Natural killer cell treated with Interleukin-12 subunit alpha and Interleukin-12 subunit beta and Interleukin-15 and Interleukin-18, amount 100 ng/mL, for 72 hours (primary cell): ENCODE measurements around the gene PDE9A. TPM values are rescaled to one million over a fixed set of nuclear protein-coding genes. Genes with fewer than 3 reads are reported as not detected.

ENCODE experiments used
- ATAC-seq, 2 donors: fragments of 150-1000 bp; cut with Tn5 transposase in 1 of 2; sonication (Bioruptor Pico), chemical (Tn5 transposase) in 1 of 2; 2 replicates each; pipeline ENCODE4 v1.10.0; 2021
- DNase-seq: peaks from one replicate; pipeline ENCODE4 v3.0.0; 2022; ENCODE audit warnings: low spot score
- H3K27ac Mint-ChIP-seq, 2 donors: 1 replicate in 1 of 2; 2 replicates in 1 of 2; pipeline ENCODE4 v1.8.0; 2022; ENCODE audit warnings: mixed read lengths in 2 of 2, mild to moderate bottlenecking in 1 of 2, moderate library complexity in 1 of 2
- H3K27me3 Mint-ChIP-seq, 2 donors: 1 replicate in 1 of 2; 2 replicates in 1 of 2; pipeline ENCODE4 v1.8.0; 2022; ENCODE audit warnings: mixed read lengths in 2 of 2
- H3K36me3 Mint-ChIP-seq: one replicate; pipeline ENCODE4 v1.8.0; 2022; ENCODE audit warnings: mixed read lengths
- H3K4me1 Mint-ChIP-seq, 2 donors: 1 replicate in 1 of 2; 2 replicates in 1 of 2; pipeline ENCODE4 v1.8.0; 2022; ENCODE audit warnings: low read depth in 2 of 2, mixed read lengths in 2 of 2, mild to moderate bottlenecking in 1 of 2
- H3K4me3 Mint-ChIP-seq: one replicate; pipeline ENCODE4 v1.8.0; 2022; ENCODE audit warnings: mixed read lengths
- H3K9me3 Mint-ChIP-seq: 2 replicates; pipeline ENCODE4 v1.8.0; 2022; ENCODE audit warnings: mixed read lengths
- total RNA-seq, 2 donors: library from RNA; stranded (reverse); gene quantifications; one replicate each; pipeline ENCODE4 v1.2.3, GENCODE V29; 2022

Gene PDE9A
- total RNA-seq, 2 donors from 2014 or later, result 1.4 to 2.2 TPM

DNA sequence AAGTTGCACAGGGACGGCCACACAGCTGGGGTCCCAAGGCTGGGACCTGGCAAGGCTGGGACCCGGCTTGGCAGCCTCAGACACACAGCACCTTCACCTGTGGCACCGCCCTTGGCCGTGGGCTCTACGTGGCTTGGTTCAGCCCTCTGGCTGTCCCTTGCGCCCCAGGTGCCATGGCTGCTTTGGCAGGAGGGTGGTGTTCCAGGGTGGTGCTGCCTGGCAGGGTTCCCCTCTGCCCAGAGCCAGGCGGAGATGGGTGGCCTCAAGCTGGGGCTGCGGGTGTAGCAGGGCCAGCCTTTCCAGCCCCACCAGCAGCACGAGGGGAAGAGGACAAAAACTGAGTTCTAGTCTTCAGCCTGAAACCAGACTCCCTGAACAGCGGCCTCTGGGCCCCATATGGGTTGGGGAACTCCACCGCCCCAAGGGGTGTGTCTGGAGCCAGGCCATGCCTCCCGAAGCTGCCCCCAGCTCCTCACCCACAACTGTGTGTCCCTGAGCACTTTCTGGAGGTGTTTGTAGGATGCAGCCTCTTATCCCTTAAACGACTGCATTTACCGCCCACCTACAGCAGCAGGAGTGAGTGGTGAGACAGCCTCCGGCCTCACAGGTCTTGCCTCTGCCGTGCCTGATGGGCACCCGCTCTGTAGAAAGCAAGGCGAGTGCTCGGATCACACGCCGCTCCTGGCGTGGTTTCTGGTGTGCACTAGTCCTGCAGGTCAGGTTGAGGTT, 92.3 kb downstream of the PDE9A start:
- Mint-ChIP-seq H3K36me3 (no peaks in the 10 kb centered on the region), H3K9me3 (no peaks in the 10 kb centered on the region), H3K27ac (peak overlapping the region in 1 of 2 donors; percentile 35), H3K4me3 (no peak overlapping the region), H3K27me3 (no peaks in the 10 kb centered on the region), H3K4me1 (peaks cover 8 to 12% of the 10 kb centered on the region in 2 donors)
- DNase-seq, result no peak
- peak in 1 of 2 donors; percentile 14 for ATAC-seq

DNA sequence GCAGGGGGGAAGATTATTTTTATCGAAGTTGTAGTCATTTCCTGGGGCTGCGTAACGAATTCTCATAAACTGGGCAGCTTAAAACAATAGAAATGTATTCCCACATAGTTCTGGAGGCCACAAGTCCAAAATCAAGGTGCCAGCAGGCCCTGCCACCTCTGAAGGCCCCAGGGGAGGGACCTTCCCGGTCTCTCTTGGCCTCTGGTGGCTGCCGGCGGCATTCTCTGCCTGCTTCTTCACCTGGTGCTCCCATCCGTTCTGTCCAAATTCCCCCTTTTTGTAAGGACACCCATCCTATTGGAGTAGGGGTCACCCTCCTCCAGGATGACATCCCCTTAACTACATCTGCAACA, 92.8 kb downstream of the PDE9A start:
- ATAC-seq (no peak), DNase-seq (no peak)
- Mint-ChIP-seq H3K9me3 (no peaks in the 10 kb centered on the region), H3K4me1 (peaks cover 8 to 12% of the 10 kb centered on the region in 2 donors), H3K36me3 (no peaks in the 10 kb centered on the region), H3K27ac (peak overlapping the region; percentile 35 to 84), H3K4me3 (no peak overlapping the region), H3K27me3 (no peaks in the 10 kb centered on the region)

DNA sequence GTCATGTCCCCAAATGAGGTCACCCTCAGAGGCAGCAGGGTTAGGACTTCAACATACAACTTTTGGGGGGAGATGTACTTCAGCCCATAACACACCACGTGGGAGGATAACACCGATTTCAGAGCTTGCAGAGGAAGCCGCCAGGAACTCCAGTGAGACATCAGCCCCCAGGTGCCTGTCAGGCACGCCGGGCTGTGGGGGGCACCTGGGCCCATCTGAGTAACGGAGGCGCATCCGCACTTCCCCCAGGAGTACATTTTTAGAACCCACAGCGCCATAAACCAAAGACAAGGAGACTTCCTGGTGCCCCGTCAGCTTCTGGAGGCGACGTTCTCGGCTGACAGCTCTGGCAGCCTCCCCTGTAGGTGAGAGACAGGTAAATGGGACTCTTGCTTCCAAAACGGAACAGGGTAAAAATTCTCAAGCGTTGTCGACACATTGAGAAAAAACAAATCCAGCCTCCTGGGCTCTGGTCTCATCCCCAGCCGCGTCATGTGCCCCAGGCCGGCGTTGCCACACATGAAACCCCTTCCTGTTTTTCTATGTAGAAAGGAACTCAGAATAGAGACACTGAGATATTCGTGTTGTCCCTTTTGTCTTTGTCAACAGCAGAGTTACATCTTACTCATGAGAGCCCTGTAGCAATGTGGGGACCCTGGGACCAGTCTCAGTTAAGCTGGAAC, 93.3 kb downstream of the PDE9A start:
- Mint-ChIP-seq H3K27me3 (no peaks in the 10 kb centered on the region), H3K27ac (peak overlapping the region; percentile 35 to 84), H3K36me3 (no peaks in the 10 kb centered on the region), H3K4me3 (peak overlapping the region; percentile 39), H3K4me1 (peaks cover 8 to 12% of the 10 kb centered on the region in 2 donors), H3K9me3 (no peaks in the 10 kb centered on the region)
- DNase-seq (no peak), ATAC-seq (peak; percentile 40 to 41)

DNA sequence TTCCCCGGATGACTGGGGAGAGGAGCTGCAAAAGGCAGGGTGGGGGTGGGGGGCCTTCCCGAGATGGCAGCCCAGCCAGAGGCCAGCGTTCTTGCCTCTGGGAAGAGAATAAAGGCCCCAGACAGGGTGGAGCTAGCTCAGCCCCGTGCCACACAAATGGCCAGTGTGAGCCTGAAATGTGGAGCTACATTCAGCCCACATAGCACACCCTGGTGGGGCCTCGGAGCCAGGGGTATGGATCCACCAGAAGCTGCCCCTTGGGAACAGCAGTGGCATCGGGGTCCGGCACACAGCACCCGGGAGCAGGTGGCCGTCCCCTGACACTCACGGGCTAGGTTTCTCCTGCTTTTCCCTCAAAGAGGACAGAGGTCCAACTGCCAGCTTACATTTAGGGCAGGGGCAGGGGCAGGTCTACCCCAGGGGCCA, 93.9 kb downstream of the PDE9A start:
- no peak for ATAC-seq
- peak overlapping the region; percentile 39 for H3K4me3 Mint-ChIP-seq

DNA sequence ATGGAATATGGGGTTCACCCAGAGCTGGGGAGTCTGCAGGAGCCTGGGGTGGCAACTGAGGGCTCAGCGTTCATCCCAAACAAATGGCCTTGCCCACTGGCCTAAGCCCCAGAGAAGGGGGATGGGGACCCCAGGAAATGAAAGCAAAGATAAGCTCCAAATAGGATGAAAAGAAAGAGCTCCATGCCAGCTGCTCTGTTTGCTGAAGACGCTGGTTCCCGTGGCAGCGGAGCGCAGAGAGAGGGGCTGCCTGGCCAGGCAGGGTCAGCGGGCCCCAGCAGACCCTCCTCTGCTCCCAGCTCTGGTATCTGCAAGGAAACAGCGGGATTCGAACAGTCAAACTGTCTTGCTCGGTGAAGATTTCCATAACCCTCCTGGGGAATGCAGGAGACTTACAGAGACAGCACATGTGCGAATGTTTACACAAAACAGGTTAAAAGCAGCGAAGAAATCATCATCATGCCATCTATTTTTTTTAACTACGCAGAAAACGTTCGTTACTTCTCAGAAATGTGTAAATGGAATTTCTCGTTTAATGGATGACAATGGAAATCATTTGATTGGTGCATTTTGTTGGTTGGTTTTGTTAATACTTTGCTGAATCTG, 94.4 kb downstream of the PDE9A start:
- H3K4me1 Mint-ChIP-seq, result peaks cover 8 to 12% of the 10 kb centered on the region in 2 donors
- peak overlapping the region in 1 of 2 donors; percentile 84 for H3K27ac Mint-ChIP-seq
- H3K9me3 Mint-ChIP-seq, result no peaks in the 10 kb centered on the region
- no peaks in the 10 kb centered on the region for H3K36me3 Mint-ChIP-seq
- ATAC-seq, result no peak
- DNase-seq, result no peak
- no peaks in the 10 kb centered on the region for H3K27me3 Mint-ChIP-seq
- no peak overlapping the region for H3K4me3 Mint-ChIP-seq

More for the DNA sequence above, 93.9 kb downstream of the PDE9A start:
- DNase-seq, result no peak
- Mint-ChIP-seq H3K36me3 (no peaks in the 10 kb centered on the region), H3K4me1 (peaks cover 8 to 12% of the 10 kb centered on the region in 2 donors), H3K27ac (peak overlapping the region in 1 of 2 donors; percentile 84), H3K9me3 (no peaks in the 10 kb centered on the region), H3K27me3 (no peaks in the 10 kb centered on the region)

DNA sequence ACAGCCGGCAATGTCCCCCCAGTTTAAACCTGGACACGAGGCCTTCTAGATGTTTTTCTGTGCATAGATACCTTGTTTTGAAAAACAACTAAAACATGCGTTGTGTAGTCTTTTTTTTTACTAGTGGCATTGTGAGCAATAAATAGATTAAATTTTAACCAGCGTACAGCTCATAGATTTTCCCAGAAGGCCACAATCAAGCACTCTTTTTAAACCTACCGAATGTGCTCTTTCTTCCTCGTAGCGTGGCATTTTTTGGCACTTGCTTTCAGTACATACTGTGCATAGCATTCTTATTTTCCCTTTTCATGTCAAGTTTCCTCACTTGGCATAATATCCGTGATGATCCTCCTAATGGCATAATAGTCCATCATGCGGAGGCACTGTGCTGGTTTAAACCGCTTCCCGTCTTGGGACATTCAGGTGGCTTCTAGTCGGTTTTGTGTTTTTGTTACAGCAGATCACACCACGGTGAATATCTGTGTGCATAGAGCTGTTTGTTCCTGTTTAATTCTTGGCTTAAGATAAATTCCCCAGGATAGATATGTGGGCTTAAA, 95.3 kb downstream of the PDE9A start:
- no peak overlapping the region for H3K27ac Mint-ChIP-seq
- H3K9me3 Mint-ChIP-seq, result no peaks in the 10 kb centered on the region
- no peak overlapping the region for H3K4me3 Mint-ChIP-seq
- peaks cover 8 to 12% of the 10 kb centered on the region in 2 donors for H3K4me1 Mint-ChIP-seq
- ATAC-seq, result no peak
- no peak for DNase-seq
- no peaks in the 10 kb centered on the region for H3K36me3 Mint-ChIP-seq
- H3K27me3 Mint-ChIP-seq, result no peaks in the 10 kb centered on the region

DNA sequence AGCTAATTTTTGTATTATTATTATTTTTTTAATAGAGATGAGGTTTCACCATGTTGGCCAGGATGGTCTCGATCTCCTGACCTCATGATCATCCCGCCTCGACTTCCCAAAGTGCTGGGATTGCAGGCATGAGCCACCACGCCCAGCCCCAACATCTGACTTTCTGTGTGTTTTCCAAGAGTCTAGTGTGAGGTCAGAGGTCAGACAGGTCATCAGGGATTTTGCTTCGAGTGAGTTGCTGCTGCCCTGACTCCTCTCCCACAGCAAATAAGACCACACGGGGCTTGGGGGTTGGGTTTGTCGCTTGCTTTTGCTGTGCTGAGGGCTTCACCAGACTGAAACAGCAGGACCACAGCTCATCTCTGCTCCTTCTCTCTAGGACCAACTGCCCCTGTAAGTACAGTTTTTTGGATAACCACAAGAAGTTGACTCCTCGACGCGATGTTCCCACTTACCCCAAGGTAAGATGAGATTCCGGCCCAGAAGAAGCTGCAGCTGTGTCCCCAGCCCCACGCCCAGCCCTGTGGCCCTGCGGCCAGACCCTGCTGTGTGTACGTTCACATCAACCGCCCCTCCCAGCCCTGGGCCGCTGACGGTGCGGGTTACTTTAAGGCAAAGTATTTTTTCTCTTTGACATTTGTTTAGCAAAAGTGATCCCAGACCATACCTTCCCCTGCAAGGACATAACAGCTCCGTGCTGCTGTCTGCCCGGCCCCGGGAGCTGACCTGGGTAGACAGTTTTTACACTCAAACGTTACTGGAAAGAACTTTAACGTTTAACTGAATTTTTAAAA, 97.5 kb downstream of the PDE9A start:
- Mint-ChIP-seq H3K27ac (no peak overlapping the region), H3K4me3 (no peak overlapping the region), H3K4me1 (peaks cover 8 to 12% of the 10 kb centered on the region in 2 donors), H3K9me3 (no peaks in the 10 kb centered on the region), H3K27me3 (no peaks in the 10 kb centered on the region), H3K36me3 (no peaks in the 10 kb centered on the region)
- DNase-seq (no peak), ATAC-seq (no peak)

DNA sequence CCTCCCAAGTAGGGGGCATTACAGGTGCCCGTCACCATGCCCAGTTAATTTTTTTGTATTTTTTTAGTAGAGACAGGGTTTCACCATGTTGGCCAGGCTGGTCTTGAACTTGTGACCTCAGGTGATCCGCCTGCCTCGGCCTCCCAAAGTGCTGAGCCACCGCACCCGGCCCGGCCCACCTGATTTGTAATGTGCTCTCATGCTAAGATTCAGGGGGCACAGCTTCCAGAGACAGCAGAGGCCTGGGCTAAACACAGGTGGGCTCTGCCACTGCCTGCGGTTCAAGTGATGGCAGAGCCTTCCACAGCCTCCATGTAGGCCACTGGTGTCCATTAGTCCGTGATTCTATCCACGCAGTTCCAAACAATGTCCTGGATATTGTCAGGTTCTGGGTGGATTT, 98.4 kb downstream of the PDE9A start:
- H3K9me3 Mint-ChIP-seq, result no peaks in the 10 kb centered on the region
- no peaks in the 10 kb centered on the region for H3K27me3 Mint-ChIP-seq
- no peak overlapping the region for H3K4me3 Mint-ChIP-seq
- ATAC-seq (no peak), DNase-seq (no peak)
- H3K36me3 Mint-ChIP-seq, result no peaks in the 10 kb centered on the region
- H3K4me1 Mint-ChIP-seq, result peaks cover 2% of the 10 kb centered on the region in 2 donors
- no peak overlapping the region for H3K27ac Mint-ChIP-seq

DNA sequence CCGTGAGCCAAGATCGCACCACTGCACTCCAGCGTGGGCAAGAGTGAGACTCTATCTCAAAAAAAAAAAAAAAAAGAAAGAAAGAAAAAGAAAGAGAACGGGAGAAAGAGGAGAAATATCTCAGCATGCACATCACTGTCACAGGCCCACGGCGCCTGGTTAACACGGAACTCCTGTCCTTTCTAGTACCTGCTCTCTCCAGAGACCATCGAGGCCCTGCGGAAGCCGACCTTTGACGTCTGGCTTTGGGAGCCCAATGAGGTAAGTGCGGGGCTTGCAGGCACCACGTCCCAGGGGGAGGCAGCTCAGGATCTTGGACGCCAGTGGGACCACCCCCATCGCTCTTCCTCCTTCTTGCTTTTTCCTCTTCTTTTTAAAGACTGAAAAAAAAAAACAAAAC, 100.4 kb downstream of the PDE9A start:
- Mint-ChIP-seq H3K27me3 (no peaks in the 10 kb centered on the region), H3K4me1 (no peaks in the 10 kb centered on the region), H3K4me3 (no peak overlapping the region), H3K9me3 (no peaks in the 10 kb centered on the region), H3K27ac (no peak overlapping the region), H3K36me3 (no peaks in the 10 kb centered on the region)
- ATAC-seq, result no peak
- no peak for DNase-seq

DNA sequence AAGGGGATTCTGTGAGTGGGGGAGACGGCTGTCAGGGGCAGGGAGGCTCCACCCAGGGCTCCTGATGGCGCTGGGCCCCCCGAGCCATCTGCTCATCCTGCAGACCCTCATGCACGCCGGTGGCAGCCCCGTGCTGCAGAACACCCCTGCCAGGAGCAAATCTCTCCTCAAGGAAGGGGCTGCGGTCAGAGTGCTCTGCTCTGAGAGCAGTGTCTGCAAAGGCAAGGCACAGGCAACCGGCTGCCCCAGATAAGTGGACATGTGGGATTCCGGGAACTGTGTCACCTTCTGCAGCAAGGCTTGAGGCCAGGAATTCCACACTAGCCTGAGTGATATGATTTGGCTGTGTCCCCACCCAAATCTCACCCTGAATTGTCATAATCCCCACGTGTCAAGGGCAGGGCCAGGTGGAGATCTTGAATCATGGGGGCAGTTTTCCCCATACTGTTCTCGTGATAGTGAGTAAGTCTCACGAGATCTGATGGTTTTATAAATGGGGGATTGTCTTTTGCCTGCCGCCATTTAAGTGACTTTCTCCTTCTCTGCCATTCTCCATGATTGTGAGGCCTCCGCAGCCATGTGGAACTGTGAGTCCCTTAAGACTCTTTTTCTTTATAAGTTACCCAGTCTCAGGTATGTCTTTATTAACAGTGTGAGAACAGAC, 101.0 kb downstream of the PDE9A start:
- H3K9me3 Mint-ChIP-seq, result no peaks in the 10 kb centered on the region
- no peak overlapping the region for H3K27ac Mint-ChIP-seq
- no peak overlapping the region for H3K4me3 Mint-ChIP-seq
- ATAC-seq, result no peak
- no peaks in the 10 kb centered on the region for H3K36me3 Mint-ChIP-seq
- DNase-seq, result no peak
- no peaks in the 10 kb centered on the region for H3K4me1 Mint-ChIP-seq
- H3K27me3 Mint-ChIP-seq, result no peaks in the 10 kb centered on the region

DNA sequence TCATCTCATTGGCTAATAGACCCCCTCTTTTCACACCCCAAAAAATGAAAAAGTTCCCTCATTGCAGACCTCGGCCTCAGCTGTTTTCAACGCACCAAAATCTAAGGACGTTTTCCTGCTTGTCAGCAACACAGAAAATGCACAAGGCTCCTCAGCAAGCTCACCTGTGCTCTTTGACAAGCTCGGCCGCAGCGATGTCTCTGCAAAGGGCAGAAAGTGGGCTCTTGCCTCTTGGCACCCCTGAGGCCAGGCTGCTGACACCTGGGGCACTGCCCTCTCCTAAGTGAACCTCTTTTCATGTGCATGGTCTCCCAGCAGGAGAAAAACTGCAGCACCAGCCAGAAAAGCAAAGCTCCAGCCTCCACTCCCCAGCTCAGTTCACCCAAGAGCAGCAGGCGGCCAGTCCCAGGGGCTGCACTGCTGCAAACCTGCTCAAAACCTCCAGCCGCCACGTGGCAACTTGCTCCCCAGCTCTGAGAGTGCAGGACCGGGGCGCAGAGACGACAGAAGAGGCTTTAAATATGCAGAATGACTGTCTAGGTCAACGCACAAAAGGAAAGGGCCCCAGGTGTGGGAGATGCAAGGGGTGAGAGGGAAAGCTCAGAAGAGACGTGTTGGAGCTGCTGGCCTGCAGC, 101.7 kb downstream of the PDE9A start:
- ATAC-seq, result no peak

DNA sequence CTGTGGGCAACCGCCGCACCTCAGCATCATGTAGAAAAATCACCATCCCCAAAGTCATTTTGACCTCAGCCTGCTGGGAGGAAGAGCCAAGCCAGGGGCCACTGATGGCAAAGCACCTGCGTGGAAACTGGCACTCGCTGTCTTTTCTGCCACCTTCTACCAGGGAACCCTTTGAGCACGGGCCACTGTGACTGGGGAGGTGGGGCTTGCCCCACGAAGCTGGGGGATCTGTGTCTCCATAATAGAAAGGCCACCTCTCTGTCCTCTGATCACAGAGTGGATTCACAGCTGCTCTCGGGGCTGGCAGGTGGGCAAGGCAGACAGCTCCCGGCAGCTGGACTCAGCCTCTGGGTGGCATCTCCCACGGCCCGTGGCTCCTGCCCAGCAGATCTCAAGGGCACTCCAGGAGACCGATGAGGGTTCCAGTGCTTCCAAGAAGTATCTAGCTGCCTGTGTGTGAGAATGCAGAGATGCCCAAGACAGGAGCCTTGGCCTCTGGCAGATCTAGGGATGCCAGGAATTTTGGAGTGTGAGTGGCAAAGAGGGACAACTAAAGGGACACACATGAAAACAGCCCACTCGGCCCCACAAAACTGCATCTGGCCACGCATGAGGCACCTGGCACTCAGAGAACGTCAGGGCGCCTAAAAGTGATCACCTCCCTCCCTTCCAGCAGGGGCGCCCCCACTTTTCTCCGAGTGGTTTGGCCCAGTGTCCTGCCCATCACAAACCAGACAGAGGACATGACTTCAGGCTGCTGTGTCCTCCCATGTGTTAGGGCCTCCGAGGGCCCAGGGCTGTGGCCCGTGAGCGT, 102.6 kb downstream of the PDE9A start:
- Mint-ChIP-seq H3K9me3 (no peaks in the 10 kb centered on the region), H3K4me1 (no peaks in the 10 kb centered on the region), H3K36me3 (no peaks in the 10 kb centered on the region), H3K4me3 (no peak overlapping the region), H3K27me3 (no peaks in the 10 kb centered on the region), H3K27ac (no peak overlapping the region)
- no peak for DNase-seq
- no peak for ATAC-seq

More for the DNA sequence above, 101.7 kb downstream of the PDE9A start:
- Mint-ChIP-seq H3K4me3 (no peak overlapping the region), H3K27ac (no peak overlapping the region), H3K27me3 (no peaks in the 10 kb centered on the region), H3K4me1 (no peaks in the 10 kb centered on the region), H3K9me3 (no peaks in the 10 kb centered on the region), H3K36me3 (no peaks in the 10 kb centered on the region)
- no peak for DNase-seq
